B cell (primary cell): Measurements from ENCODE around the gene RAB6B. TPM values are rescaled to one million over a fixed set of nuclear protein-coding genes. Genes with fewer than 3 reads are reported as not detected.

Experiments used
- ATAC-seq: fragments of 200-7000 bp; cut with Tn5 transposase; one replicate; pipeline ENCODE4 v1.10.0; 2021; ENCODE audit warnings: low read depth, mild to moderate bottlenecking, moderate number of reproducible peaks, moderate library complexity
- CTCF ChIA-PET: fragments of 350-600 bp; sonication (Branson Sonifier 250); formaldehyde crosslinking; loops from one replicate; lab custom pipeline; 2021; ENCODE audit warnings: antibody characterized with exemption, inconsistent platforms; lab: Charles Lee
- POLR2A ChIA-PET: fragments of 350-600 bp; sonication (Branson Sonifier 250); formaldehyde crosslinking; loops from one replicate; lab custom pipeline; 2021; ENCODE audit warnings: antibody characterized with exemption; lab: Charles Lee
- DNase-seq: peaks from one replicate; pipeline ENCODE4 v3.0.0; 2013
- H2AFZ ChIP-seq: 2 replicates; pipeline ENCODE4 v1.6.1; 2012; ENCODE audit warnings: mild to moderate bottlenecking, low read depth, low read length; ENCODE audit not compliant: insufficient read depth, poor library complexity, severe bottlenecking
- H3K27ac ChIP-seq, 2 donors: 1 replicate in 1 of 2; 2 replicates in 1 of 2; pipeline ENCODE4 v1.5.1; 2012 to 2013; ENCODE audit warnings: low read length in 2 of 2, mild to moderate bottlenecking in 2 of 2, moderate library complexity in 1 of 2
- H3K27me3 ChIP-seq, 4 experiments: fragments of 200-600 bp in 1 of 4; sonication (generic) in 1 of 4; replicated peaks in 1 of 4; 1 replicate in 2 of 4; 2 replicates in 2 of 4; pipeline versions ENCODE4 v1.6.1 to v1.7.0; 2013 to 2016; ENCODE audit warnings: low read length in 3 of 4, mild to moderate bottlenecking in 2 of 4, mixed read lengths in 1 of 4, moderate library complexity in 1 of 4; ENCODE audit not compliant: insufficient read depth in 4 of 4, control insufficient read depth in 3 of 4; ENCODE audit errors: control extremely low read depth in 1 of 4
- H3K36me3 ChIP-seq, 2 experiments: replicated peaks in 1 of 2; 1 replicate in 1 of 2; 2 replicates in 1 of 2; pipeline versions ENCODE4 v1.6.1 to v1.7.1; 2013; ENCODE audit warnings: low read length in 1 of 2; ENCODE audit not compliant: insufficient read depth in 2 of 2, control insufficient read depth in 1 of 2; ENCODE audit errors: control extremely low read depth in 1 of 2, extremely low read depth in 1 of 2
- H3K4me1 ChIP-seq, 2 donors: fragments of 200-600 bp in 1 of 2; sonication (generic) in 1 of 2; 1 replicate in 1 of 2; 2 replicates in 1 of 2; pipeline versions ENCODE4 v1.5.1 to v1.6.1; 2013 to 2017; ENCODE audit warnings: low read length in 2 of 2; ENCODE audit not compliant: control insufficient read depth in 2 of 2, insufficient read depth in 2 of 2
- H3K4me2 ChIP-seq: replicated peaks from 2 replicates; pipeline ENCODE3; 2012; ENCODE audit warnings: mild to moderate bottlenecking, low read depth, low read length; ENCODE audit not compliant: poor library complexity, severe bottlenecking
- H3K4me3 ChIP-seq, 5 experiments: fragments of 200-600 bp in 1 of 5; sonication (generic) in 1 of 5; 1 replicate in 3 of 5; 2 replicates in 2 of 5; pipeline versions ENCODE4 v1.5.1 to v1.7.0; 2011 to 2016; ENCODE audit warnings: low read length in 4 of 5, mild to moderate bottlenecking in 4 of 5, low read depth in 2 of 5, control low read depth in 1 of 5, moderate library complexity in 1 of 5; ENCODE audit not compliant: insufficient read depth in 1 of 5; ENCODE audit errors: control extremely low read depth in 1 of 5, extremely low read depth in 1 of 5
- H3K79me2 ChIP-seq: fragments of 200-600 bp; sonication (generic); one replicate; pipeline ENCODE4 v1.6.0; 2016; ENCODE audit warnings: low read length; ENCODE audit not compliant: control insufficient read depth, insufficient read depth
- H3K9ac ChIP-seq: fragments of 200-600 bp; sonication (generic); 2 replicates; pipeline ENCODE4 v1.6.1; 2017; ENCODE audit warnings: mild to moderate bottlenecking, low read length, moderate library complexity
- H3K9me3 ChIP-seq, 3 donors: one replicate each; pipeline versions ENCODE4 v1.6.1 to v1.7.1; 2013; ENCODE audit warnings: low read length in 2 of 3; ENCODE audit not compliant: control insufficient read depth in 2 of 3, insufficient read depth in 1 of 3; ENCODE audit errors: control extremely low read depth in 1 of 3
- H4K20me1 ChIP-seq: 2 replicates; pipeline ENCODE4 v1.6.0; 2012; ENCODE audit warnings: mild to moderate bottlenecking, low read length; ENCODE audit not compliant: insufficient read depth, control insufficient read depth, poor library complexity, severe bottlenecking
- H3K27ac Mint-ChIP-seq: one replicate; pipeline ENCODE4 v1.8.0; 2021; ENCODE audit warnings: mixed read lengths
- H3K27me3 Mint-ChIP-seq: one replicate; pipeline ENCODE4 v1.8.0; 2021; ENCODE audit warnings: mixed read lengths
- H3K4me1 Mint-ChIP-seq: one replicate; pipeline ENCODE4 v1.8.0; 2021; ENCODE audit warnings: mixed read lengths
- H3K4me3 Mint-ChIP-seq: one replicate; pipeline ENCODE4 v1.8.0; 2021; ENCODE audit warnings: mixed read lengths
- H3K9me3 Mint-ChIP-seq: one replicate; pipeline ENCODE4 v1.8.0; 2022; ENCODE audit warnings: mixed read lengths; ENCODE audit not compliant: insufficient read depth
- EZH2 ChIP-seq: IDR thresholded peaks from 2 replicates; pipeline ENCODE4 v1.6.1; 2012; ENCODE audit warnings: borderline replicate concordance, low read depth, mild to moderate bottlenecking, moderate library complexity, low read length; ENCODE audit not compliant: insufficient read depth, poor library complexity, severe bottlenecking
- WGBS: methylation state at CpG from one replicate; pipeline ENCODE4 v1.1.5; 2013; ENCODE audit warnings: missing lambda C conversion rate; ENCODE audit not compliant: insufficient coverage; 5-methylcytosine and 5-hydroxymethylcytosine counted together
- intact Hi-C: fragments of 100-400 bp; cut with micrococcal nuclease; formaldehyde crosslinking; loops from one replicate; pipeline ENCODE4 v1.10.0; 2022
- polyA plus RNA-seq: library from polyadenylated mRNA; depleted of rRNA; stranded (reverse); fragments of >200 nt; gene quantifications from 2 replicates; pipeline ENCODE4 v1.2.3, GENCODE V29; 2012
- total RNA-seq, 2 donors: library from RNA; stranded (reverse); fragments of 120-200 nt in 1 of 2; gene quantifications; 1 replicate in 1 of 2; 2 replicates in 1 of 2; pipeline versions ENCODE4 v1.2.3 to v1.2.4, GENCODE V29; 2013 to 2022
- TF ChIP-seq, protein P1 (sequence below): fragments of 200-600 bp; IDR thresholded peaks from one replicate; pipeline ENCODE4 v1.8.0; 2022; ENCODE audit warnings: antibody characterized with exemption, mild to moderate bottlenecking

Gene RAB6B
- total and polyA plus RNA-seq, 2 donors (not counting 1 experiment from before 2014, with no cell fraction given) = not detected

DNA sequence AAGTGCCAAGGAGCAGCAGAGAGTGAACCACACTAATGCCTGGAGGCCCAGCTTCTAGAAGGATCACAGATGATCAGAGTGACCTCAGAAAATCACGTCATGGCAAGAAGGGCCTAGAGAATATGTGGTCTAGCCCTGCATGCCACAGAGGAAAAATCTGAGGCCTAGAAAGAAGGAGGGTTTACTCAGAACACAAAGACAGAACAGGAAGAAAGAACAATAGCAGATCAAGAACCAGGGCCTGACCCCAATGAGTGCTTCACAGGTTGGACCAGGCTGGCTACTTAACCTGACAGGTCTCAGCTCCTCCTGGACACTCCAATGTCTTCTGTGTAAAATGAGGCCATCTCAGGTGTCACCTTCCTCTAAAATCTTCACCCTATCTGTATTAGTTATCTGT is 14.2 kb downstream of the RAB6B start:
- Histone ChIP-seq H3K9me3 (peaks cover 1 to 22% (median 7%) of the 10 kb centered on the region in 3 donors), H3K27me3 (no peaks in the 10 kb centered on the region), H3K79me2 (no peaks in the 10 kb centered on the region), H3K4me2 (no peak overlapping the region), H3K4me3 (no peak overlapping the region), H2AFZ (no peak overlapping the region), H3K36me3 (no peaks in the 10 kb centered on the region), H4K20me1 (no peaks in the 10 kb centered on the region), H3K4me1 (no peaks in the 10 kb centered on the region), H3K27ac (no peak overlapping the region), H3K9ac (no peak overlapping the region)
- Mint-ChIP-seq H3K9me3 (peaks cover 9% of the 10 kb centered on the region), H3K27me3 (peaks cover 24% of the 10 kb centered on the region), H3K27ac (no peak overlapping the region), H3K4me3 (no peak overlapping the region), H3K4me1 (no peaks in the 10 kb centered on the region)
- ATAC-seq (no peak), DNase-seq (no peak)
- ChIA-PET CTCF (no interaction called here), POLR2A (no interaction called here)
- WGBS = 91% methylated on average over 1 of the region's 1 CpG
- intact Hi-C loops = no loop called here
- TF ChIP-seq, protein P1, sequence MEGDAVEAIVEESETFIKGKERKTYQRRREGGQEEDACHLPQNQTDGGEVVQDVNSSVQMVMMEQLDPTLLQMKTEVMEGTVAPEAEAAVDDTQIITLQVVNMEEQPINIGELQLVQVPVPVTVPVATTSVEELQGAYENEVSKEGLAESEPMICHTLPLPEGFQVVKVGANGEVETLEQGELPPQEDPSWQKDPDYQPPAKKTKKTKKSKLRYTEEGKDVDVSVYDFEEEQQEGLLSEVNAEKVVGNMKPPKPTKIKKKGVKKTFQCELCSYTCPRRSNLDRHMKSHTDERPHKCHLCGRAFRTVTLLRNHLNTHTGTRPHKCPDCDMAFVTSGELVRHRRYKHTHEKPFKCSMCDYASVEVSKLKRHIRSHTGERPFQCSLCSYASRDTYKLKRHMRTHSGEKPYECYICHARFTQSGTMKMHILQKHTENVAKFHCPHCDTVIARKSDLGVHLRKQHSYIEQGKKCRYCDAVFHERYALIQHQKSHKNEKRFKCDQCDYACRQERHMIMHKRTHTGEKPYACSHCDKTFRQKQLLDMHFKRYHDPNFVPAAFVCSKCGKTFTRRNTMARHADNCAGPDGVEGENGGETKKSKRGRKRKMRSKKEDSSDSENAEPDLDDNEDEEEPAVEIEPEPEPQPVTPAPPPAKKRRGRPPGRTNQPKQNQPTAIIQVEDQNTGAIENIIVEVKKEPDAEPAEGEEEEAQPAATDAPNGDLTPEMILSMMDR = no peak
- no peak for TF ChIP-seq EZH2

DNA sequence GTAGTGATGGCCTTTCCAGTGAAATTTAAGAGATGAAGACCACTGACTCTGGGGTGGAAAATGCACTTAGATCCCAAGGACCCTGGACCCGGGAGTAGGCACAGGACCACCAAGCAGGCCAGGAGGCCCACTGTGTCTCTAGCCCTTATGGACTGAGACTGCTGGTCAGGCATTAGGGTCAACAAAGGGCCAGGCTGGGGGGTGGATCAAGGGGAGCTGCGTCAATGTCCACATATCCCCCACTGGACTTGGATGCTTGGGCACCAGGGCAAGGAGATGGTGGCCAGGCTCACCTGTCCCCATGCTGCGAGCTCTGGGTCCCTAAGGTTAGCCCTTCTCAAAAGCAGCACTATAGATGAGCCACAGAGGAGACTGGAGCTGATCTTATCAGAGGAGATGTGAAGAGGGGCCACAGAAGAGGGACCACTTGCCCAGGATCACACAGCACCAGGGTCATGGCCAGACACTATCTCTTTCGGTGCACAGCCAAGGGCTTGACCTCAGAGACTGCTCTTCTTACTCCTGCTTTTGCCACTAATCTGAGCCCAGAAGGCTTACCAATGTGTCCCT is 14.7 kb downstream of the RAB6B start:
- Histone ChIP-seq H3K4me3 (no peak overlapping the region), H2AFZ (no peak overlapping the region), H3K9me3 (peaks cover 1 to 22% (median 7%) of the 10 kb centered on the region in 3 donors), H3K4me2 (no peak overlapping the region), H3K79me2 (no peaks in the 10 kb centered on the region), H4K20me1 (no peaks in the 10 kb centered on the region), H3K27me3 (no peaks in the 10 kb centered on the region), H3K36me3 (no peaks in the 10 kb centered on the region), H3K27ac (no peak overlapping the region), H3K9ac (no peak overlapping the region), H3K4me1 (no peaks in the 10 kb centered on the region)
- H3K27ac Mint-ChIP-seq = no peak overlapping the region
- H3K9me3 Mint-ChIP-seq = peaks cover 9% of the 10 kb centered on the region
- intact Hi-C loops = no loop called here
- no peak for TF ChIP-seq EZH2
- WGBS = 90% methylated on average over 4 of the region's 4 CpGs
- CTCF ChIA-PET = no interaction called here
- peaks cover 22% of the 10 kb centered on the region for H3K27me3 Mint-ChIP-seq
- no peak overlapping the region for H3K4me3 Mint-ChIP-seq
- ATAC-seq (no peak), DNase-seq (no peak)
- POLR2A ChIA-PET = no interaction called here
- no peaks in the 10 kb centered on the region for H3K4me1 Mint-ChIP-seq
